ENCODE measurements around the gene CEACAM1. TPM values are rescaled to one million over a fixed set of nuclear protein-coding genes. Genes with fewer than 3 reads are reported as not detected.

The CEACAM1 gene
- total RNA-seq, 1 experiment from 2014 or later: 2.4 TPM

DNA sequence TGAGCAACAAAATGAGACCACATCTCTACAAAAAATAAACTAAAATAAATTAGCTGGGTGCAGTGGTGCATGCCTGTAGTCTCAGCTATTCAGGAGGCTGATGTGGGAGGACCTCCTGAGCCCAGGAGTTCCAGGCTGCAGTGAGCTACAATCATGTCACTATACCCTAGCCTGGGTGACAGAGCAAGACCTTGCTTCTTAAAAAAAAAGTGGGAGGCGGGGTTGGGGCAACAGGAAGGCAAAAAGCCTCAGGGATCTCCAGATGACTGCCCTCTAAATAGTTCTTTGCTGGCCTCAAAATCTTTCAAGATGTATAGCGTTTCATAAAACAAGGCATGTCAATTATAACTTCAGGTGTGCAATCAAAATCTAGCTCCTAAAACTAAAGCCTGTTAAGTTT is 48.0 kb upstream of the CEACAM1 start:
- in situ Hi-C loops (cut with HindIII; ENCODE audit: low pct_unique_long_range_greater_than_20kb, low sequenced_read_pairs): no loop called here

GRCh38 chr19:42573642-42574041 is 45.4 kb upstream of the CEACAM1 start:
- no peak for DNase-seq (ENCODE audit: low read depth, low spot score)
- ATAC-seq: no peak
- H3K27ac ChIP-seq (ENCODE audit: low read length): no peak overlapping the region
- no TSS peak for BruUV-seq (replicated peaks)
- no peaks in the 10 kb centered on the region; the same call in 1 of the 2 replicates for H3K27me3 ChIP-seq (ENCODE audit: control insufficient read depth, insufficient read depth, low read length)
- H3K9me3 ChIP-seq (ENCODE audit: control insufficient read depth, insufficient read depth, low read depth, low read length): no peaks in the 10 kb centered on the region
- no peaks in the 10 kb centered on the region for H3K4me1 ChIP-seq (ENCODE audit: control insufficient read depth, insufficient read depth, low read length)
- intact Hi-C loops (cut with micrococcal nuclease; ENCODE audit: unreplicated experiment) (no loop called here), in situ Hi-C loops (cut with HindIII; ENCODE audit: low pct_unique_long_range_greater_than_20kb, low sequenced_read_pairs) (no loop called here)
- ChIA-PET CTCF (no interaction called here), POLR2A (no interaction called here)
- no peak overlapping the region for H3K4me3 ChIP-seq (ENCODE audit: low read depth in 2 of 2, low read length in 2 of 2)
- no peak for TF ChIP-seq TCF7L2 (IDR thresholded peaks at IDR 0.05; ENCODE audit: low read depth, low read length)
- TF ChIP-seq POLR2AphosphoS5 (IDR thresholded peaks at IDR 0.05; ENCODE audit: low read depth, low read length): no peak
- no peak for TF ChIP-seq SIN3A (IDR thresholded peaks at IDR 0.05; ENCODE audit: borderline replicate concordance, insufficient read depth, low read depth, low read length)
- TF ChIP-seq, protein P1, sequence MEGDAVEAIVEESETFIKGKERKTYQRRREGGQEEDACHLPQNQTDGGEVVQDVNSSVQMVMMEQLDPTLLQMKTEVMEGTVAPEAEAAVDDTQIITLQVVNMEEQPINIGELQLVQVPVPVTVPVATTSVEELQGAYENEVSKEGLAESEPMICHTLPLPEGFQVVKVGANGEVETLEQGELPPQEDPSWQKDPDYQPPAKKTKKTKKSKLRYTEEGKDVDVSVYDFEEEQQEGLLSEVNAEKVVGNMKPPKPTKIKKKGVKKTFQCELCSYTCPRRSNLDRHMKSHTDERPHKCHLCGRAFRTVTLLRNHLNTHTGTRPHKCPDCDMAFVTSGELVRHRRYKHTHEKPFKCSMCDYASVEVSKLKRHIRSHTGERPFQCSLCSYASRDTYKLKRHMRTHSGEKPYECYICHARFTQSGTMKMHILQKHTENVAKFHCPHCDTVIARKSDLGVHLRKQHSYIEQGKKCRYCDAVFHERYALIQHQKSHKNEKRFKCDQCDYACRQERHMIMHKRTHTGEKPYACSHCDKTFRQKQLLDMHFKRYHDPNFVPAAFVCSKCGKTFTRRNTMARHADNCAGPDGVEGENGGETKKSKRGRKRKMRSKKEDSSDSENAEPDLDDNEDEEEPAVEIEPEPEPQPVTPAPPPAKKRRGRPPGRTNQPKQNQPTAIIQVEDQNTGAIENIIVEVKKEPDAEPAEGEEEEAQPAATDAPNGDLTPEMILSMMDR (IDR thresholded peaks at IDR 0.05): no peak
- no peak for TF ChIP-seq REST (IDR thresholded peaks at IDR 0.05; ENCODE audit: insufficient read depth in 1 of 2, low read depth in 2 of 2, low read length in 1 of 2)
- no peaks in the 10 kb centered on the region for H3K36me3 ChIP-seq (ENCODE audit: control insufficient read depth, insufficient read depth, low read length)

More for the DNA sequence above, 48.0 kb upstream of the CEACAM1 start:
- Histone ChIP-seq H3K4me3 (ENCODE audit: low read depth in 2 of 2, low read length in 2 of 2) (no peak overlapping the region), H3K4me1 (ENCODE audit: control insufficient read depth, insufficient read depth, low read length) (no peaks in the 10 kb centered on the region), H3K27ac (ENCODE audit: low read length) (no peak overlapping the region), H3K36me3 (ENCODE audit: control insufficient read depth, insufficient read depth, low read length) (no peaks in the 10 kb centered on the region), H3K9me3 (ENCODE audit: control insufficient read depth, insufficient read depth, low read depth, low read length) (no peaks in the 10 kb centered on the region), H3K27me3 (ENCODE audit: control insufficient read depth, insufficient read depth, low read length) (peaks cover 3% of the 10 kb centered on the region; the same call in 1 of the 2 replicates)
- ChIA-PET POLR2A (no interaction called here), CTCF (no interaction called here)
- DNase-seq (ENCODE audit: low read depth, low spot score) (no peak), ATAC-seq (no peak)
- no TSS peak for BruUV-seq (replicated peaks)
- intact Hi-C loops (cut with micrococcal nuclease; ENCODE audit: unreplicated experiment): no loop called here
- TF ChIP-seq REST (IDR thresholded peaks at IDR 0.05; ENCODE audit: insufficient read depth in 1 of 2, low read depth in 2 of 2, low read length in 1 of 2): no peak
- TF ChIP-seq, protein P1 (IDR thresholded peaks at IDR 0.05): no peak
- TF ChIP-seq POLR2AphosphoS5 (IDR thresholded peaks at IDR 0.05; ENCODE audit: low read depth, low read length): no peak
- no peak for TF ChIP-seq TCF7L2 (IDR thresholded peaks at IDR 0.05; ENCODE audit: low read depth, low read length)
- TF ChIP-seq SIN3A (IDR thresholded peaks at IDR 0.05; ENCODE audit: borderline replicate concordance, insufficient read depth, low read depth, low read length): no peak
